Posterior cingulate gyrus (tissue), 11 donors: ENCODE data around the gene WFIKKN1.

Source experiments
- DNase-seq, 10 donors: peaks; one replicate each; pipeline versions ENCODE4 v3.0.0 to v3.0.0-alpha.2; 2020 to 2021; ENCODE audit warnings: mixed read lengths in 3 of 10
- intact Hi-C: fragments of 100-400 bp; cut with DNase I; formaldehyde crosslinking; loops from one replicate; pipeline ENCODE4 v1.15.1; 2023

WFIKKN1 gene

DNA sequence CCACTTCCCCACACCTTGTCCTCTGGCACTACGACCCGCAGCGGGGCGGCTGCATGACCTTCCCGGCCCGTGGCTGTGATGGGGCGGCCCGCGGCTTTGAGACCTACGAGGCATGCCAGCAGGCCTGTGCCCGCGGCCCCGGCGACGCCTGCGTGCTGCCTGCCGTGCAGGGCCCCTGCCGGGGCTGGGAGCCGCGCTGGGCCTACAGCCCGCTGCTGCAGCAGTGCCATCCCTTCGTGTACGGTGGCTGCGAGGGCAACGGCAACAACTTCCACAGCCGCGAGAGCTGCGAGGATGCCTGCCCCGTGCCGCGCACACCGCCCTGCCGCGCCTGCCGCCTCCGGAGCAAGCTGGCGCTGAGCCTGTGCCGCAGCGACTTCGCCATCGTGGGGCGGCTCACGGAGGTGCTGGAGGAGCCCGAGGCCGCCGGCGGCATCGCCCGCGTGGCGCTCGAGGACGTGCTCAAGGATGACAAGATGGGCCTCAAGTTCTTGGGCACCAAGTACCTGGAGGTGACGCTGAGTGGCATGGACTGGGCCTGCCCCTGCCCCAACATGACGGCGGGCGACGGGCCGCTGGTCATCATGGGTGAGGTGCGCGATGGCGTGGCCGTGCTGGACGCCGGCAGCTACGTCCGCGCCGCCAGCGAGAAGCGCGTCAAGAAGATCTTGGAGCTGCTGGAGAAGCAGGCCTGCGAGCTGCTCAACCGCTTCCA is 2.7 kb downstream of the WFIKKN1 start:
- no peak for DNase-seq
- intact Hi-C loops: no loop called here

DNA sequence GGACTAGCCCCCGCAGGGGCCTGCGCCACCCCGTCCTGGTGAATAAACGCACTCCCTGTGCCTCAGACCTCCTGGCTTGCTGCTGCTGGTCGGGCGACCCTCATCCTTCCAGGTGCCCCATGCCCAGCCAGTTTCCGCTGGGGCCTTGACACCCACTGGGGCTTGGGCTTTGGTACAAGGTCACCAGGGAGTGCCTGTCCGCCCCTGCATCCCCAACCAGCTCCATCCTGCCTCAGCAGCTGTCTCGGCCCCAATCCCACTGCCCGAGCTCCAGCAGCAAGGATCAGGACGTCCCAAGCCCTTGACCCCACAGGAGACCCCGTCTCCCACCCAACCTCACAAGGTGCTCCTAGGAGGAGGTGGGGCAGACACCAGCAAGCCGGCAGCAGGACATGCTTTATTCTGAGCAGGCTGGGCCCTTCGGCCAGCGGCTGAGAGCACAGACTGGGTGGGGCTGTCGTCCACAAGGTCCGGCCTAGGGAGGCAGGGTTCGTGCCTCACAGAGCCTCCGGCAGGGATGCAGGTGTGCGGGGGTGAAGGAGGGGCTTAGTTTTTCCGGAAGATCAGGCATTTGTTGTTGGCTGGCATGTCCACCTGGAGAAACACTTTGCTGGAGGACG is 3.4 kb downstream of the WFIKKN1 start:
- no peak for DNase-seq
- intact Hi-C loops: no loop called here

DNA sequence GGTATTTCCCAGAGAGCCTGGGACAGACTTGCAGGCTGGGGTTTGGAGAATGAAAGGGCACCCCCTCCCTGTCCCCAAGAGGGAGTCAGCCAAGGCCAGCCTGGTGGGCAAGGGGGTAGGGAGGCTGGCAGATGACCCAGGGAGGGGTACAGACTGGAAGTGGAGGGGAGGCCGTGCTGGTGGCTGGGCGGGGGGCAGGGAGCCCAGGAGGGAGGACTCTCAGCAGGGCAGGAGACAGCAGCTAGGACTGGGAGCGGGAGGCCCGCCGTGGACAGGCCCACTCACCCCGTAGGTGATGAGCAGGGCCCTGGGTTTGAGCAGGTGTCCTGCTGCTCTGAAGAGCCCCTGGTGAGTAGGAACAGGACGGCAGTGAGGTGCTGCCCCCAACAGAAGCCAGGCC is 4.2 kb downstream of the WFIKKN1 start:
- intact Hi-C loops: no loop called here

DNA sequence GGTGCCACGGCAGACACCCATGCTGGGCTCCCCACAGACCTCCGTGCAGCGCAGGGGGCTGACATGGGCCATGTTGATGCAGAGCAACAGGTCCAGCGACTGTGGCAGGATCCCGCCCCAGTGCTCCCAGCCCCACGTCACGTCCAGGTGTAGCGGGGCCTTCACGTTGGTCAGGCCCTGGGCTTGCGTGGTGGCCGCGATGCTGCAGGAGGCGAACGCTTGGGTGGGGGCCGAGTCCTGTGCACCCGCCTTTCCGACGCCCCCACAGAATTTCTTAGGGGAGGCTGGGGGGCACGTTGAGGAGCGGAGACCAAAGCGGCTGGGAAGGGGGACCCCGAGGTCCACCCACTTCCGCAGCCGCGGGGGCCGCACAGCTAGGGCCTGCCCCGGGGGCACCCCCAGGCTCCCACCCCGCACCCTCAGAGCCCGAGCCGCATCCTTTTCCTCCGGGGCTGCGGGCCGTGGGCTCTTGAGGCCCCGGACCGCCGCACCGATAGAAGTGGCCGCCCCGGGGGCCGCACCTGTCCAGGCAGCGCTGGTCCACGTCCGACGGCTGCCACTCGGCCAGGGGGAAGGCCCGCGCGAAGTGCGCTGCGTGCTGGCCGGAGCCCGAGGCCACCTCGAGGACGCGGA is 4.9 kb downstream of the WFIKKN1 start:
- intact Hi-C loops: loop anchor here (2.0 kb wide), 1 partner anchor 43 kb away; no protein-coding TSS in a partner anchor
- DNase-seq: no peak

More for the DNA sequence above, 4.2 kb downstream of the WFIKKN1 start:
- DNase-seq: no peak

DNA sequence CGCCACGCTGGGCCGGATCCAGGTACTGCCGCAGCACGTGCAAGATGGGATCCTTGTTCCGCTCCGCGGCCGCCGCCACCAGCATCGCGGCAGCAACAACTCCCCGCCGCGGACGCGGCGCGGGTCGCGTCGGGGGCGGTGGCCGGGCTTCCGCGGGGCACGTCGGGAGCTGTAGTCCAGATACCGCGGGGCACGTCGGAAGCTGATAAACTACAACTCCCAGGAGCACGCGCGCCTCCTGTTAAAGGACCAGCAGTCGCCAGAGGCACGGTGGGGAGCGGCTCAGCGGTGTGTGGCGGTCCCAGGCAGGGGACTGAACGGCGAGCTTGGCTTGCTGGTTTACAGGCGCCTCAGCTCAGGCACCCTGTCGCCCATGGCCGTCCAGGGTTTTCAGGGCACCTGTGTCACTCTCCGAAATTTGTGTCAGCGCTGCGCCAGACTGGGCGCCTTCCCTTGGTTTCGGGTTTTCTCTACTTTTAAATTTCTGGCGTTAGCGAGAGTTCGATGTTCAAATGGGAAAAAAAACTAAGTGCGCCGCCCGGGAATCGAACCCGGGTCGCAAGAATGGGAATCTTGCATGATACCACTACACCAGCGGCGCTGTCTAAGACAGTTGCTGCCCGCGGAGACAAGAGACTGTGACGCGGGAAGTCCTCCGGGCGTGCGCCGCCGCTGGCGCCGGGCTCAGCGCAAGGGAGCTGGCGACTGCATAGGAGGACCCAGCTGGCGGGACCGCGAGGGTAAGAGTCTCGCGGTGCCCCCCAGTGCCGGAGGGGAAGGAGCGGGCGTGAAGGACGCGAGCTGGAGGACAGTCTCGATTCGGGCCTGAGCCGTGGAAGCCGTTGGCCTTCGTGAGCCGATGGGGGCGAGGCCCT is 5.7 kb downstream of the WFIKKN1 start, which contains the start of gene METTL26:
METTL26 (minus strand) TSS at position 100 of the 875 bp plus-strand sequence; CDS start at position 85, 15 bp downstream.
- DNase-seq: peak; percentile 91 to 99 (median 97)
- intact Hi-C loops: loop anchor here (2.0 kb wide), 1 partner anchor 44 kb away; no protein-coding TSS in a partner anchor

DNA sequence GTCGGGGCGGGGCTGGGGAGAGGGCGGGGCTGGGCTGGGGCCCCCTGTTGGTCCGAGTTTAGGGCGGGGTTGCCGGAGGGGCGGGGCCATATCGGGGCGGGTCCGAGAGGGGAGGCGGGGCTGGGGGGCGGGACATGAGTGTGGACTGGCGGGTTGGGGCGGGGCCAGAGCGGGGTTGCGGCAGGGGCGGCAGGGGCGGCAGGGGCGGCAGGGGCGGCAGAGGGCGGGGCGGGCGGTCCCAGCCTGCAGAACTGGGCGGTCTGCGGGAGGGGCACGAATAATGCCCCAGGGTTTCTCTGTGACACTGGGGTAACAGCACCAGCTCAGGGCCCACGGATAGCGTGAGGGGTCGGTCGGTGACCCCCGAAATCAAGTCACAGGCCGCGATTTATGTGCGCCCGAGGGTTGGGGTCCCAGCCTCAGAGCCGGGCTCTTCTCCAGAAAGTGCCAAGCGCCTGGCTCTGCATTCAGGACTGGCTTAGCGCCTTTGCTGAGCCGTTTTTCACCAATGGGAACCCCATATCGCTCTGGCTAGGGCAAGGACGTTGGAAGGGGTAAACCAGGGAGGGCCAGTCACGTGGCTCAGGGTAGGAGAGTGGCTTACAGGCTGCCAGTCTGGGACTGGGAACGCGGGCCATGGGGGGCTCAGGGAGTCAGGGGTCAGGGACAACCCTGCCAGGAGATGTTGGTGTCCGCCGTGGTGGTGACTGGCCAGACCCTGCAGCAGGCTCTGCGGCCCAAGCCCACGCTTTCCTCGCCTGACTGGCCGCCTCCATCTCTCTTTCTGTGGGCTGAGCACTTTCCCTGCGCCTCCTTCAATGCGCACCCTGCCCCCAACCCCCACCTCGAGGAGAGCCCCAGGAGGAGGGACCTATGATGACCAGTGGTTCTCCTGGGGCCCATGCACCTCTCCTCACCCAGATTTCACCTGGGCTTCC is 6.6 kb downstream of the WFIKKN1 start:
- peak; percentile 83 to 98 (median 93) for DNase-seq
- intact Hi-C loops: loop anchor here (2.0 kb wide), 1 partner anchor 45 kb away; no protein-coding TSS in a partner anchor

DNA sequence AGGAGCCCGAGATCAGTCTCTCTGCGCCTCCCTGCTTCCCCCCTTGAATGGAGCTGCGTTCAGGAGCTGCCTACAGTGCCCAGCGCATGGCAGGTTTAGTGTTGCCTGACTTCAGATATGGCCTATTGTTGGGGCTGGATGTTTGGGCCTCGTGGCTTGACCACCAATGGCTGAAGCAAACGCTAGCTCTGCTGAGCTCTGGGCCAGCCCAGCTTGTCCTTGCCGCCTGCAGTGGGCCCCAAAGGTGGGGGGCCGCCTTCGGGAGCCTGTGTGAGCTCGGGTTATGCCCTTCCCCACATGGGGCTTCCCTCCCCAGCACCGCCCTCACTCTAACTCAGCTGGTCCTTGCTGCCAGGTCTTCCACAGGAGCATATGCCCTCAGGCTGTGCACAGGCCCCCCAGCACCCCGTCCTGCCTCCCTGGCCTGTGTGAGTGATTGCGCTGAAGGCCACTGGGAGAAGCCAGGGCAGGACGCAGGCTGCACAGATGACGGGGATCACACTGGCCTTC is 7.3 kb downstream of the WFIKKN1 start:
- intact Hi-C loops: no loop called here
- DNase-seq: no peak

DNA sequence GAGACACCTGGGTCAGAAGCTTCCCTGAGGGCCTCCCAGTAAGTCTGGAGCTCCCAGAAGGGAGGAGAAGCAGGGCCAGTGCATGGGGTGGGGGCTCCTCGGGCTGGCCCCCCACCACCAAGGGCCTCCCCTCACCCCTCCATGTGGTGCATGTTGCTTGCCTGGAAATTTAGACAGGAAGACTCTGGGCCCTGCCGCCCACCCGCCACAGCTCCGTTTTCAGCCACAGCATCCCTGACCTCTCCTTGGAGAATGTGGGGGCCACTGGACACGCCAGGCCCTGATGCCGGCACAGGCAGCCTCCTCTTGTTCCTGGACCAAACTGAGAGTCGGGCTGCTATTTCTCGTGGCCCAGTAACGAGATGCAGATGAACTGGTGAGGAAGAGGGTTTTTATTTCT is 8.1 kb downstream of the WFIKKN1 start:
- DNase-seq: no peak
- intact Hi-C loops: no loop called here

DNA sequence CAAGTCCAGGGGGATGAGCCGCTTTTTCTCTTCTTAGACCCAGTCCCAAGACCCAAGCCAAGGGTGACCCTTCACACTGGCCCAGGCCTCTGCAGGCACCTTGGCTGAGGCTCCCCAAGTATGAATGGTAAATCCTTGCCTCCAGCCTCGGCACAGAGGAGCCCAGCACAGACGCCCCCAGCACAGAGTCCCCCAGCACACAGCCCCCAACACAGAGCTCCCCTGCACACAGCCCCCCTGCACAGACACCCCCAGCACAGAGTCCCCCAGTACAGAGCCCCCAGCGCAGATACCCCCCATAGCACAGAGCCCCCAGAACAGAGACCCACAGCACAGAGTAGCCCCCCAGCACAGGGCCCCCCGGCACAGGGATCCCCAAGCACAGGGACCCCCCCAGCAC is 9.8 kb downstream of the WFIKKN1 start:
- no peak for DNase-seq
- intact Hi-C loops: no loop called here

DNA sequence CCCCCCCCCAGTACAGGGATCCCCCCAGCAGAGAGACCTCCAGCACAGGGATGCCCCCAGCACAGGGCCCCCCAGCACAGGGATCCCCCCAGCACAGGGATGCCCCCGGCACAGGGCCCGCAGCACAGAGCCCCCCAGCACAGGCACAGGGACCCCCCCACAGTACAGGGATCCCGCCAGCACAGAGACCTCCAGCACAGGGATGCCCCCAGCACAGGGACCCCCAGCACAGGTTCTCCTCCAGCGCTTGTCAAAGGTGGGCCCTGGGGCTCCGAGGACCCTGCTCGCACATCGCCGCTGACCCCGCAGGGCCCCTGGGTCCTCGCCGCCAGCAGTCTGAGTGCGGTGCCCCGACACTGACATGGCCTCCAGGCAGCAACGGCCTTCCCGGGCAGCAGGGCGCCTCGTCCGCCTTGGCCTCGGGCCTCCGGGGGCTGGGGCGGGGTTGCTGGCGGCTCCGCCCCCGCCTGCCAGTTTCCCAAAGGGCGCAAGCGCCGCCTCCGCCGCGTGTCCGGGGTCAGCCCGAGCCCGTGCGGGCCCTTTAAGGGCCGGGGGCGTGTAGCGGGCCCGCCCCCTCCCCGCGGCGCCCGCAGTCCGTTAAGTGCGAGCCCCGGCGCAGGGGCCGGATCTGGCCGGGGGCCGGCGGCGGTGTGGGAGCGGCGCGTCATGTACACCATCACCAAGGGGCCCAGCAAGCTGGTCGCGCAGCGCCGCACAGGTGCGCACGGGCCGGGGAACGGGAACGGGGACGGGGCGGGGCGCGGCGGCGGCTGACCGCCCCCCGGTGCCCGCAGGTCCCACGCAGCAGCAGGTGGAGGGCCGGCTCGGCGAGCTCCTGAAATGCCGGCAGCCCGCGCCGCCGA is 10.8 kb downstream of the WFIKKN1 start, which contains the start of gene MCRIP2:
MCRIP2 (plus strand) TSS at position 503 of the 863 bp plus-strand sequence; CDS start at position 667, 164 bp downstream.
- intact Hi-C loops: no loop called here
- peak; percentile 62 to 96 (median 81) for DNase-seq

DNA sequence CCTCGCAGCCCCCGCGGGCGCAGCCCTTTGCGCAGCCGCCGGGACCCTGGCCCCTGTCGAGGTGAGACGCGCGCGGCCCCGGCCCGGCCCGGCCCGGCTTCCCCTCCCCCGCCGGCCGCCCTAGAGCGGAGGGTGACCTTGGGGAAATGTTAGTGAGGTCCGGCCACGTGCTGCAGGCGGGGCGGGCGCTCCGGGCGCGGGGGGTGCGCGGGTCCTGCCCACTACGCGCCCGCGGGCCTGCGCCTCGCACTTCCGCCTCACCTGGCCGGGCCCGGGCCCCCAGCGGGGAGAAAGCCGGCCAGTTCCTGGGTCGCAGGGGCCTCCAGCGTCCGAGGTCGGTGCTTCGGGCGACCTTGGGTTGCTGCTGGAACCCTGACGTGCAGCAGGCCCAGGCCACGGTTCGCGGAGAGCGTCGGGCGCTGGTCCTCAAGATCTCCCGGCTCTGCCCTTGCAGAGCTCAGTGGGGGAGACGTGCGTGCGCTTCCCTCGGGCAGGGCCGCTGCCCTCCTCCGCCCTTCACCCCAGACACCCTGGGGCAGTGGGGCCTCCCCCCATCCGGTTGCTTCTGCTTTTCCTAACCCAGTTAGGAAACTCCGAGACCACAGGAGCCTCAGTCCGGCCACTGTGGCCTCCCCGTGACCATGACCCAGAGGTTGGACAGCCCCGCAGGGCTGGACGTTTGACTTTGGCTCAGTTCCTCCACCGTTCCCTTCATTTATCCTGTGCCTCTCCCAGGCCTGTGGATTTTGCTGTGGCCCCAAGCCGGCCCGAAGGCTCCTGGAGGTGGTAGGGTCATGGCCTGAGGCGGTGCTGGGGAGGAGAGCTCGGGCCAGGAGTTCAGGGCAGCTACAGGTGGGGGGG is 11.6 kb downstream of the WFIKKN1 start:
- peak in 4 of 10 donors; percentile 31 to 87 (median 48) for DNase-seq
- intact Hi-C loops: no loop called here

DNA sequence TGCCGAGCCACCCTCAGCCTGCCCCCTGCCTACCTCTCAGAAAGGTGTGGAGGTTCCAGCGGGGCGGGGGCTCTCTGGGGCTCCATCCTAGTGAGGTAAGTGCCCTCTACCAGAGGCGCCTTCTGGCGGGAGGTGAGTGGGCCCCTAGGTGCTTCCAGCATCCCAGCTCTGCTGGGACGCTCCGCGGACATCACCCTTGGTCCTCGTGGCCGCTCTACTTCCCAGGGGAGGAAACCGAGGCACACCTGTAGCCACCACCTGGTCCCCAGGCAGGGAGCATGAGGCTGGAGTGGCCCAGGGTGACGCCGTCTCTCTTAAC is 12.2 kb downstream of the WFIKKN1 start:
- no peak for DNase-seq
- intact Hi-C loops: no loop called here

DNA sequence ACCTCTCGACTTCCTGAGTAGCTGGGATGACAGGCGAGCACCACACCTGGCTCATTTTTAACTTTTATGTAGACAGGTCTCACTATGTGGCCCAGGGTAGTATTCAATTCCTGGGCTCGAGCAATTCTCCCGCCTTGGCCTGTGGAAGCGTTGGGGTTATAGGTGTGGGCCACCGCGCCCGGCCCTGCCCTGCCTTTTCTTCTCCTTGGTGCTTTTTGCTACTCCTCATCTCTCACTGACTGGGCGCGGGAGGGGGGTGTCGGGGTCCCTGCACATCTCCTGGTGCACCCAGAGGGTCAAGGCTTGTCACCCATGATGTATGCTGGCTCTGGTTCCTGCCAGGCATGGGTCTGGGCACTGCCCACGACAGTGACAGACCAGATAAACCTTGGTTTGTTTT is 13.8 kb downstream of the WFIKKN1 start:
- intact Hi-C loops: no loop called here
- DNase-seq: no peak

DNA sequence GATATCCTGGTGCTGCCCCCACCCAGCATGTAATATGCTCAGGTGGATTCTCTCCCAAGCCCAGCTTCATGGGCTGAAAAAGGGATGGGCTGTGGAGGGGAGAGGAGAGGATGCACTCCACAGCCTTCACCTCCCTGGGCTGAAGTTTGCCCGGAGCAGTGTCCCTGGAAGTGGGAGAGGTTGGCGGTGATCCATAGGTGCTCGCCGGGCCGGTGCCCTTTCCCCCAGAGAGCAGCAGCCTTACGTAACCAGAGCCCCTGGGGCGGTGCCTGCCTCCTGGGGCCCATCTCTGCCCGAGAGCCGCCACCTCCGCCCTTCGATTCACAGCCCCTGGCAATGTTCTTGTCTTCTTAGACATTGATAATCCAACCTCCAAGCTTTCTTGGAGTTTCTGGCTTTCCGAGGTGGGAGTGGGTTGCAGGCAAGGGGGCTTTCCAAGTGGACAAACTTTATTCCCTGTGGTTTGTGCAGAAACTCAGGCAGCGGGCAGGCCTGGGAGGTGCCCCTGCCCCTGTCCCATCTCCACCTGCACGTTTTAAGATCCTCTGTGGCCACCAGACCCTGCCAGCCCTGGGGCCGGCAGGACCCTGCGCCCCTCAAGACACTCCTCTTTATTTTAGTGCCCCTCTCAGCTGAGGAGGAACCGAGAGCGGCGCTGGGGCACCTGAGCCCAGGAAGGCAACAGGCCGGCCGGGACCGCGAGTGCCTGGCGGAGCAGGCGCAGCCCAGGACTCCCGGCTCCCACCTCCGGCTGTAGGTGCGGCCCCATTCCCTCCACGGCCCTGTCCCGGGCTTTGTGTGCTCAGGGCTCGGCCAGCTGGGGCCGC is 15.3 kb downstream of the WFIKKN1 start:
- DNase-seq: no peak
- intact Hi-C loops: no loop called here

DNA sequence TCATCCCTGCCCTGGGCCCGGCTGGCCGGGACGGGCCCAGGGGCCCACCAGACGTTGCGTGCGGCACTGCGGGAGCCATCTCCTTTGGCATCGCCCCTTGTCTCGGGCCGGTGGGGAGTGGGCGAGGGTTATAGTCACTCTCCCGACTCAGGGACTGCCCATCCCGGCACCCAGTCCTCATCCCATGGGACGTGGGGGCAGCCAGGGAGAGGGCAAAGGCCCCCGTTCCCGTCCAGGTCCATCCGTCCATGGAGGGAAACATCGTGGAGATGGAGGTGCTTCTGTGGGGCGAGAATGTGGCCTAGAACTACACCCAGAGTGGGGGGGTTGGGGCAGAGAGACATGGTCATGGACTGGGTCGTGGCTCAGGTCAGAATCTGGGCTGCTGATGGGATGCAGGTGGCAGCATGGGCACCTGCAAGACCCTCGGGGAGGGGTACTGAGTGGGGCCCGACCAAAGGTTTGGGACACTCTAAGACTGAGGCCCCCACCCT is 15.9 kb downstream of the WFIKKN1 start:
- no peak for DNase-seq

DNA sequence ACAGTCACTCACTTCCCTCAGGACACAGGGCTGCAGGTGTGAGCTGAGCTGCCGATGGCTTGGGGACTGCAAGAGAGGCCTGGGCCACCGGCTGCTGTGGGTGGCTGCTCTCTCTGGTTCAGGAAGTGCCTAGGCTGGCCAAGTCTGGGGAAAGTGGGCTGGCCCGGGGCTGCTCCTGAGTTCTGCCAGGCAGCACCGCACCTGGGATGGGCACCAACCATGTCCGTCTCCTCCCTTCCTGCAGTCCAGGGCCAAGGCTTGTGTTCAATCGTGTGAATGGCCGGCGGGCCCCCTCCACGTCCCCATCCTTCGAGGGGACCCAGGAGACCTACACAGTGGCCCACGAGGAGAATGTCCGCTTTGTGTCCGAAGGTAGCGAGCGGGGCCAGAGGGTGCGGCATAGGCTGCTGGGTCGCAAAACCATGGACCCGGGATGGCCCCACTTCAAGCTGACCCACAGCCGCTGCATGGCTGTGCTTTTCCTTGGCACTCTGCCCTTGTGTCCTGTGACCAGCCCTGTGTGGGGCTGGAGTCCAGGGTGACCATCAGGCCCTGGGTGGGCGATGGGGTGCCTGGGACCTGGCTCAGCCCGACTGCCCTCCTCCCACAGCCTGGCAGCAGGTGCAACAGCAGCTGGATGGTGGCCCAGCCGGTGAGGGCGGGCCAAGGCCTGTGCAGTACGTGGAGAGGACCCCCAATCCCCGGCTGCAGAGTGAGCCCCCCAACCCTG is 16.6 kb downstream of the WFIKKN1 start:
- intact Hi-C loops: no loop called here
- DNase-seq: no peak

More for the DNA sequence above, 15.9 kb downstream of the WFIKKN1 start:
- intact Hi-C loops: no loop called here
